HL-60/S4 treated with retinoic acid at 250 ng/mL for 4 days and 3 days (cell line): ENCODE measurements around the gene DZIP1L.

Experiments
- in situ Hi-C: fragments of 300-500 bp; cut with MboI; formaldehyde crosslinking; loops from 2 replicates; pipeline ENCODE4 v1.7.0; 2022; ENCODE audit warnings: low sequenced_read_pairs

The DZIP1L gene

DNA sequence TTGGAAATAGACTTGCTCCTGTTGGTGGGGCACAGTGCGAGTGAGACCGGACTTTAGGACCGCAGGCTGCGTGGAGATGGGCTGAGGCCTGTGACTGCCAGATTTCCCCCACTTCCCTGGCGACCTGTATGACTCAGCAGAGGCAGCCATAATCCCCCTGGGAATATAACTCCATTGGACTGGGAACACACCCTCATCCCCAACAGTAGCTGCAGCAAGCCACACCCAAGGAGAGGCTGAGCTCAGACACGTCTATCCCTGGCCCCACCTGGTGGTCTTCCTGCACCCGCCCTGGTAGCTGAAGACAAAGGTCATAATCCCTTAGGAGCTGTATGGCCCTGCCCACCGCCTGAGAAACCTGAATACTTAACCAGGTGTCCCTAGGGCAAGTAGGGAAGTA, 42.6 kb downstream of the DZIP1L start:
- in situ Hi-C loops, result no loop called here

DNA sequence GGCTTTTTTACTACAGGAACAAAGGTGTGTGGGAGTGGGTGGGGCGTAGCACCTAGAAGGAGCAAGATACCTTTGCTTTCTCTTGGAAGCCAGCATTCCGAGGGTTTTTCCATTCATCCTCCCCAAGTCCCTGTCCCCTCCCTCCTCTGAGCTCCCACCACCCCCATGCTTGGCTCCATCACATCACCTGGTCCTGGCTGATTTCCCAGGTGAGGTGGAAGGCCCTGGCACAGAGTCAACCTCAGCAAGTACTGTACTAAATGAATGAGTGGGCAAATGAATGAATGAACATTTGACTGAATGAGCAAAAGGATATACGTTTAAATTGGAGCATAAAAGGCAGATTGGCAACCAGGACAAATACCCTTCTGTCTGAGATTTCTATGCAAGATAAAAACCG, 45.4 kb downstream of the DZIP1L start:
- in situ Hi-C loops, result no loop called here

- in situ Hi-C loops, result no loop called here
Measured at GRCh38 chr3:138068579-138069174, 46.7 kb downstream of the DZIP1L start.

DNA sequence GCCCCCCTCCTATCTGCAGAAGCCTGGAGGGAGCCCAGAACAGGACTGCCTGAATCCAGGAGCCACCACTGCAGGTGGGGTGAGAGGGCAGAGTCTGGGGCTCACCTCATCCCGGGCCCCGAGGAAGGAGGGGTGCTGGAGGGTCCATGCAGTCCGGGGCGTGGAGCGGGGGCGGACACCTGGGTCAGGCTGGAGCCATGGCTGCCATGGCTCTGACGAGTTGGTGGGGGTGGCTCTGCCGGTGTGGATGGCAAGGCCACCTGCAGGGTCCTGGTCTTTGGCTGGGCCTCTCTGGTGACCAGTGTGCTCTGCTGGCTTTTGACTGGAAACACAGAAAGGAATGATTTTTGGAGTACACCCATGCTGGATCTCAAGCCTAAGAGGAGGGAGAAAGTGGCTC, 47.4 kb downstream of the DZIP1L start:
- in situ Hi-C loops, result no loop called here

DNA sequence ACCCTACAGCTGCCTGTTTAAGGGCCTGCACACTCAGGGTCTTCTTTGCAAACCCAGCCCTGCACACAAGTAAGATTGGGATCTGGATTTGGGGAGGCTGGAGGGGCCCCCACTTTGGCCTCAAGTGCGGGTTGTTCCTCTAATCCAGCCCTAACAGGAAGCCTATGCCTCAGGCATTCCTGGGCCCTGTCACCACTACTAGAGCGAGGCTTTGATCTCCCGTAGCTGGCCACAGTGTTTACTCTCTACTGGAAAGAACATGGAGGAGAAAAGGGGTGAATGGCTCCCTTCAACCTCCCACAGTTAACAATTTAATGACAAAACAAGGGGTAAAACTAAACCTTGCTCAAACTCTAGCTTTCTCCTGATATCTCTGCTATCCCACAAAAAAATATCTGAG, 48.4 kb downstream of the DZIP1L start:
- in situ Hi-C loops, result no loop called here

- in situ Hi-C loops, result no loop called here
Measured at GRCh38 chr3:138066383-138066782, 49.0 kb downstream of the DZIP1L start.

GRCh38 chr3:138065949-138066348, 49.5 kb downstream of the DZIP1L start:
- in situ Hi-C loops, result no loop called here

- in situ Hi-C loops, result no loop called here
Measured at GRCh38 chr3:138063416-138063815, 52.0 kb downstream of the DZIP1L start.

- in situ Hi-C loops, result no loop called here
Measured at GRCh38 chr3:138062626-138063025, 52.8 kb downstream of the DZIP1L start.

DNA sequence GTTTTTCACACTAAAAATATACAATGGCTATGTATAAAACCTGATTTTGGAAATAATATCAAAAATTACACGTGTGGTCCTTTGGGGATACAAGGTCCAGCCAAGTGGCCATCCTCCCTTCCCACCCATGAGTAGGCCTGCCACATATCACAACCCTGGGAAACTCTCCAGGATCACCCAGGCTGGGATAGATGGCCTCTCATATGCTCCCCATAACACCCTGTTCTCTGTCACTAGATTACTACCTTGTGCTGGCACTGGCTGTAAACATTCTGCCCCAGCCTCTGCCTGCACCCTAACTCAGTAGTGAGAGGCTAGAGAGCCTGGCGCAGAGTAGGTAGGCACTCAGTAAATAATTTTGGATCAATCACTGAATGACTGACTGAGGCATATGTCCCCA, 53.4 kb downstream of the DZIP1L start:
- in situ Hi-C loops, result no loop called here

GRCh38 chr3:138060792-138061191, 54.6 kb downstream of the DZIP1L start:
- in situ Hi-C loops, result no loop called here

GRCh38 chr3:138059261-138059660, 56.1 kb downstream of the DZIP1L start:
- in situ Hi-C loops, result no loop called here

GRCh38 chr3:138057384-138057783, 58.0 kb downstream of the DZIP1L start:
- in situ Hi-C loops, result no loop called here

DNA sequence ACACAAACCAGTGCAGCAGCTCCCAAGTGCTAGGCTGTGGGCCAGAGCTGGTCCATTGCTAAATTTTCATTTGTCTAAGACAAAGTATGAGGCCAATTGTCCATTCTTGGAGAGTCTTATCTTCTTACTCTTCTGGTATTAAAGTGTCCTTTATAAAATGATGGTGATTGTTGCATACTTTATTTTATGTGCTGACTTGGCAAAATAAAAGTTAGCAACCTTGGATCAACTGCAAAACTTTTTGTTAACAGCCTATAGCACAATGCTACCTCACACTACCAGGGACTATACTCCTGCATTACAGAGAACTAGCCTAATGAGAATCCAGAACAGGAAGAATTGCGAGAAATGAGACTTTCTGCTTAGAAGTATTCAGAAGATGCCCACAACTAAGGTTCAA, 61.4 kb downstream of the DZIP1L start:
- in situ Hi-C loops, result no loop called here

- in situ Hi-C loops, result no loop called here
Measured at GRCh38 chr3:138051947-138052802, 63.2 kb downstream of the DZIP1L start.

DNA sequence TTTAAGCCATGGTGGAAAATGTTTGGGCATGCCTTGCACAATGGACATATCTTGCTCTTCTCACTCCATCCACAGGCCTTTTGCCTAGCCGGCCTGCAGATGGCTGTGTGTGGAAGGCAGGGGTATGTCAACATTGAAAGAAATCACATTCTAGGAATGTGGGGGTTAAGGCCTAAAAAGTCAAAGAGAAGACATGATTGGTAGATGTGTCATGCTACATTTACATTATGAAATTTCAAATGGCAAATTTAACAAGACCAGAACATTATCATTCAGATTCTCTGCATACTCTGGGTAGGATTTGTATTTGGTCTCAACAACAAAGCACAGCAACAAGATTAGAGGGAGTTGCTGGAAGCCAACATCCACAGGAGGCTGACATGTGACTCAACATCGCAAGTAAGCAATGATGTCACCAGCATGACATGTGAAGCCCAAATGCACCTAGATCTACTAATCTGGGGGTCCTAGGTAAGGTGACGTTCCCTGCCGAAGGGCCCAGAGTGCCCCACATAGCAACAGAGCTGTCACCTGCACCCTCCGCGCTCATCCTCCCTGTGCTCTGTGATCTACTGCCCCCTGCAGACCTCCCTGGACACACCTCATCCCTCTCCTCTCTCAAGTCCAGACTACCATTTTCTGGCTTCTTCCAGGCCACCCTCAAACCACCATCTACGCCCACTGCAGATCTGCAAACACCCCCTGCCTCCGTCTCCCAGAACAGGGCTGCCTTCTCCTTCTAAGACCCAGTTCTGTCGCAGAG, 66.1 kb downstream of the DZIP1L start:
- in situ Hi-C loops, result no loop called here

- in situ Hi-C loops, result no loop called here
Measured at GRCh38 chr3:138047596-138048158, 67.7 kb downstream of the DZIP1L start.

- in situ Hi-C loops, result no loop called here
Measured at GRCh38 chr3:138046955-138047354, 68.5 kb downstream of the DZIP1L start.

DNA sequence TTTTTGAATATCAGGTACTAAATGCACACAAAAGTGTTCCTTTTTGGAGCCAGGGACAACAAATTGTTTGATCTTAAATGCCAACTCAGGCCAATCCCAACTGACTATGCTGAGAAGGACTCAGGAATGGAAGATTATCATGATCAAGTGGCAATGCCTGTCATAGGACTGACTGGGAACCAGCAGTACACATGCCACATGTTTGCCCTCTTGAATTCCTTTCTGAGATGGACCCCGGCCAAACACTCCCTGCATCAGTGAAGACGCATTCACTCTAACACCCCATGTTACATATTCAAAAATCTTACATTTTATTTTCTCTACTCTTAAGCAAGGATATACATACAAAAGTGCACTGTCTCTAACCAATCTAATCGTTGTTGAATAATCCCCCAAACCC, 69.3 kb downstream of the DZIP1L start:
- in situ Hi-C loops, result no loop called here

GRCh38 chr3:138043266-138044029, 72.0 kb downstream of the DZIP1L start:
- in situ Hi-C loops, result no loop called here

DNA sequence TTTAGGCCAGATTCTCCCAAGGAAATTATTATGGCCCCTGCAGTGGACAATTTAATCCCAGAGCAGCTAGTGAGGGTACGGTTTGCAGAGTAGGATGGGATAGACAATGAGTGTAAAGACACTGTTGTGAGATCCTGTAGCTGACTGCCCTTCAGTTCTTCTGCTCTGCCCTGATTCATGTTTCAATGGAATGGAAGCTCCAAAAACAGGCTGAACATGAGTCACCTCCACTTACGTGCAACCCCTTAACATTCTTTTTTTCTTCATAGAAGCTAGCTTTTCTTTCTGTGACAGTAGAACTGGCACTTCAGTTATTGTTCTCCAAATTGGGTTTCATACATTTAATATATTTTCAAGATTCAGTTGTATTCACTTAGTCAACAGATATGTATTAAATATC, 73.4 kb downstream of the DZIP1L start:
- in situ Hi-C loops, result no loop called here
